ENCODE results near the gene C20orf141.

C20orf141 gene

DNA sequence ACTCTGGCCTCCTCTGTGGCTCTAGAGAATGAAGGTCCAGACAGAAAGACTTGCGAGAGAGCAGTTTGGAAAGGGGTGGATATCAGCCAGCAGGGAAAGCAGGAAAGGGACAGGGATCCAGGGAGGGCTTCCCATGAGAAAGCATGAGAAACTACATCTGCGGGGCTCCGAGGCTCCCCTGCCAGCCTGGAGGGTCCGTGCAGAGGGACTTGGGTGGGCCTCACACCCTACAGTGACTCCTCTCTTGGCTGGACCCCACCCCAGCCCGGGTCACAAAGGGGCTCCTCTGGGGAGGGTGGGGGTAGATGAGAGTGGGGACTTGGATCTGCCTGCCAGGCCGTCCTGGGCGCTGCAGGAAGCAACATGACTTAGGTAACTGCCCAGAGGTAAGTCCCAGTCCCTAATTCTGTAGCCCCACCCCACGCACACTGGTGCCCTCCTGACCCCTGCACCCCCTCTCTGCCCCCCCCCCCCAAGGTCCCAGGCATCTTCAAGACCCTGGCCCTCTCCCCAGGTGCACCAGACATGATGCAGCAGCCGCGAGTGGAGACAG lies 1.3 kb downstream of the C20orf141 start, which contains the start of gene TMEM239:
TSS of gene TMEM239 (plus strand) at position 335 of the 553 bp plus-strand sequence. CDS start at position 526, 191 bp downstream.
- TF ChIP-seq, protein P1, sequence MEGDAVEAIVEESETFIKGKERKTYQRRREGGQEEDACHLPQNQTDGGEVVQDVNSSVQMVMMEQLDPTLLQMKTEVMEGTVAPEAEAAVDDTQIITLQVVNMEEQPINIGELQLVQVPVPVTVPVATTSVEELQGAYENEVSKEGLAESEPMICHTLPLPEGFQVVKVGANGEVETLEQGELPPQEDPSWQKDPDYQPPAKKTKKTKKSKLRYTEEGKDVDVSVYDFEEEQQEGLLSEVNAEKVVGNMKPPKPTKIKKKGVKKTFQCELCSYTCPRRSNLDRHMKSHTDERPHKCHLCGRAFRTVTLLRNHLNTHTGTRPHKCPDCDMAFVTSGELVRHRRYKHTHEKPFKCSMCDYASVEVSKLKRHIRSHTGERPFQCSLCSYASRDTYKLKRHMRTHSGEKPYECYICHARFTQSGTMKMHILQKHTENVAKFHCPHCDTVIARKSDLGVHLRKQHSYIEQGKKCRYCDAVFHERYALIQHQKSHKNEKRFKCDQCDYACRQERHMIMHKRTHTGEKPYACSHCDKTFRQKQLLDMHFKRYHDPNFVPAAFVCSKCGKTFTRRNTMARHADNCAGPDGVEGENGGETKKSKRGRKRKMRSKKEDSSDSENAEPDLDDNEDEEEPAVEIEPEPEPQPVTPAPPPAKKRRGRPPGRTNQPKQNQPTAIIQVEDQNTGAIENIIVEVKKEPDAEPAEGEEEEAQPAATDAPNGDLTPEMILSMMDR (IDR thresholded peaks at IDR 0.05; ENCODE audit: borderline replicate concordance, insufficient read depth, low read depth, low read length), result no peak
- no peak within 1 kb of the TSS for H3K4me3 ChIP-seq (ENCODE audit: low read depth, low read length)

- TF ChIP-seq, protein P1 (IDR thresholded peaks at IDR 0.05; ENCODE audit: borderline replicate concordance, insufficient read depth, low read depth, low read length), result peak; percentile 22; the same call in 1 of the 2 replicates
- no peak overlapping the region for H3K4me3 ChIP-seq (ENCODE audit: low read depth, low read length)
Measured at GRCh38 chr20:2816583-2817340, 2.0 kb downstream of the C20orf141 start.

DNA sequence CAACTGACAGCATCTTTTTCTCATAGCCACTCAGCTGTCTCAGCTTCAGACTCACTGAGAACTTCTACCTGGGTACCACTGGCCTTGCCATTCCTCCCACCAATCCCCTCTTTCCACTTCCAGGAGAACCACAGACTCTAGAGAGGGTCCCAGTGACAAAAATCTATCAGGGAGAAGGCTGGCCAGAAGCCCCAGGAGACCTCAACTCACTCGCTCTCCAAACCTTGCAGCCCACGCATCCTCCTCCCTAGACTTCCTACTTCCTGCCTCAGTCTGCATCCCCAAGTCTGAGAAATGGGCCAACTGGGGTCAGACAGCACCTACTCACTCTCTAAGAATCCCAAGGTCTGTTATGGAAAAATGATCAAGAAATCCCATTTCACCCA lies 2.5 kb downstream of the C20orf141 start:
- TF ChIP-seq, protein P1 (IDR thresholded peaks at IDR 0.05; ENCODE audit: borderline replicate concordance, insufficient read depth, low read depth, low read length), result no peak

DNA sequence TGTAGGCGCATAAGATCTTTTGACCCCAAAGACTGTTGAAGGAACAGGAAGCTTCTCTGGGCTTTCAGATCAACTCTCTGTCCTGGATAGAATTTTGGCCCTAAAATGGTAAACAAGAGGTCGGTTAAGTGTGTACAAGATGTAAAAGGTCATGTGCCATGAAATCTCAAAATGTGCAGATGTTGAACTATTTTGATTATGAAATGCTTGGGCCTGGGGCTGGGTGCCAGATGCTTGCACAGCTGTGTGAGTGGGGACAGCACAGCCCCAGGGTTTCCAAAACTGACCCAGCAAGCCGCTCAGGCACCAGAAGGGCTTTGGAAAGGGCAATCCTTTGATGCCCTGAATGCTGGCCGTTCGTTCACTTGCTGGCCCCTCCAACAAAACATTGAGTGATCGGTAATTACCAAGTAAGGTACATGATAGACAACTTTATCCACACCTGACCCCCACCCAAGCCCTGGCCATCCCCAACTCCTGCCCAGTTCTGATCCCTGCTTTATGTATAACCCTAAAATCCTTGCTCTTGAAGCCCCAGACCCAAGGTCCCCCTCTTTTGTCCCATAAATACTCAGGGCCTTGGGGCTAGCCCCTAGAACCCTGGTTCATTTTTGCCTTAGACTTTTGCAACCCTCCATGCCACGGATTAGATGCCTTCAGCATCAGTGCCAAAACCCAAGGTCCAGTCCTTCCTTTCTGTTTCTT lies 3.3 kb downstream of the C20orf141 start:
- H3K4me3 ChIP-seq (ENCODE audit: low read depth, low read length), result no peak overlapping the region
- TF ChIP-seq, protein P1 (IDR thresholded peaks at IDR 0.05; ENCODE audit: borderline replicate concordance, insufficient read depth, low read depth, low read length), result no peak

More for the DNA sequence above, 2.5 kb downstream of the C20orf141 start:
- H3K4me3 ChIP-seq (ENCODE audit: low read depth, low read length), result no peak overlapping the region

DNA sequence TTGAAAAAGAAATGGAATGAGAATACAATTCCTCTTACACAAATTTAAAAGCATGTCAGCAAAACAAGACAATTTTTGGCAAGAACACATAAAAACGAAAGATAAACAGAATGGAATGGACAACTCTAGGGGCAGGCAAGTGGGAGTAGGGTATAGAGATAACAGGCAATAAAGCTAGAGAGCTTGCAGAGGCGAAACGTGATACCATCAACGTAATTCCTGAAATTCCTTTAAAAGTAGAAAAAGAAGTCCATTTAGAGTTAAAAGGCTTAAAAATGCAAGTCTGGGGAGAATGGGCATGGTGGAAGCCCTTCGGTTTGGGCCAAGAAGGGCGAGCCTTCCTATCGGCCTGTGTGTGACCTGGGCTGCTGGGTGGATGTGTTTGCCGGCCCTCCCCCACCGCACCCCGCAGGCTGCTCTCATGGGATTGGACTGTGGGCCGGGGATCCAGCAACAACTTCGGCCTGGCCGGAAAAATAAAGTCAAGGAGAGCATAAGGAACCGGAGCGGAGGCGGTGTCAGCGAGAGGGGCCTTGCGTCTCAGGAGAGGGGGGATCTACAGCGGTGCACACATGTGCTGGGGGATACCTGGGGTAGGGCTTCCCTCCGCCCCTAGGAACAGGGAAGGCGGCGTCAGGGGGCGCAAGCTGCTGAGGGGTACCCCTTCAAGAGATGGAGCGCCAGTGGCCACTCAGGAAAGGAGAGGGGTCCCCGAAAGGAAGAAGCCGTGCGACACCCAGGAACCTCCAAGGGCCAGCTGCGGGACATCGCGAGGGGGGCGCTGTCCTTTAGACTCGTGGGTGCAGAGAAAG lies 5.5 kb downstream of the C20orf141 start:
- no peak overlapping the region for H3K4me3 ChIP-seq (ENCODE audit: low read depth, low read length)
- TF ChIP-seq, protein P1 (IDR thresholded peaks at IDR 0.05; ENCODE audit: borderline replicate concordance, insufficient read depth, low read depth, low read length), result no peak

DNA sequence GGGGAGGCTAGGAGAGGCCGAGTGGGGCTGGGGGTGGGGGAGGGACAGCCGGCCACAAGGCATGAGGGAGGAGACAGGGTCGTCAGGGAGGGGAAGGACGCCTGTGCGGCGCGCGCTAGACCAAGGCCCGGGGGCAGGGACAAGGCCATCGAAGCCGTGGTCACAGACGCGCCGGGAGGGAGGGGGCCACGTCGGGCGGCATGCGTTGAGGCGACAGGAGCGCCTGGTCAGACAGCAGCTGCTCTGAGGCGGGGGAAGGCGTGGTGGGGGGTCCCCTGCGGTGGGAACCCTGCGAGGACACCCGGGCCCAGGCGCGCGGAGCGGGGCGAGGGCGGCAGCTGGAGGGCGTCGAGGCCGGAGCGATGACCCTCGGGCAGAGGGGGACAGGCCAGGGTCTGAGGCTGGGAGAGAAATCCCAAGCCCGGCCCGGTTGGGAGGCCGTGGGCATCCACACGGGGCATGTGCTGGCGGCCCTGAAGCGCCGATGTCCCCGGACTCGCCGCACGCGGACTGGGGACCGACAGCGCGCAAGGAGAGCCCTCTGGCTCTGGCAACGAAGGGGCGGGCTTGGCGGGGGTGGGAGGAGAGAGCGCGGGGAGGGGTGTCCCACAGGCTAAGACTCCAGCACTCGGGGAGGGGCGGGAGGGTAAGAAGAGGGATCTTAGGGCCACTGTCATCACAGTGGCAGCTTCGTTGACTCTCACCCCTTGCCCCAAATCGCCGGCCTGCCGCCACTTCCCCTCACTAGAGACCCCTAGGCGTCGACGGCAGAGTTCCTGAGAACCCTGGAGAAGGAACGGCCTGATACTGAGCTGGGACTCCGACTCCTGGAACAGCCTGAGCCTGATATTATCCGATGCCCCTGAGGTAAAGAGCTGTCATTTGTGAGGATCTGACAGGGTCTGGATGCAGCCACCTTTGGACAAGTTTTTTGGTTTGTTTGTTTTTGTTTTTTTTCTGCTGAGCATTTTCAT lies 6.4 kb downstream of the C20orf141 start:
- no peak overlapping the region for H3K4me3 ChIP-seq (ENCODE audit: low read depth, low read length)
- TF ChIP-seq, protein P1 (IDR thresholded peaks at IDR 0.05; ENCODE audit: borderline replicate concordance, insufficient read depth, low read depth, low read length), result no peak
